ENCODE data around the gene RAD54L. TPM values are rescaled to one million over a fixed set of nuclear protein-coding genes. Genes with fewer than 3 reads are reported as not detected.
A peak's percentile ranks its signal among the peaks of the same experiment; 100 is the strongest.

RAD54L gene
- total and polyA plus RNA-seq, 2 donors from 2014 or later: 1.2 to 1.7 TPM

DNA sequence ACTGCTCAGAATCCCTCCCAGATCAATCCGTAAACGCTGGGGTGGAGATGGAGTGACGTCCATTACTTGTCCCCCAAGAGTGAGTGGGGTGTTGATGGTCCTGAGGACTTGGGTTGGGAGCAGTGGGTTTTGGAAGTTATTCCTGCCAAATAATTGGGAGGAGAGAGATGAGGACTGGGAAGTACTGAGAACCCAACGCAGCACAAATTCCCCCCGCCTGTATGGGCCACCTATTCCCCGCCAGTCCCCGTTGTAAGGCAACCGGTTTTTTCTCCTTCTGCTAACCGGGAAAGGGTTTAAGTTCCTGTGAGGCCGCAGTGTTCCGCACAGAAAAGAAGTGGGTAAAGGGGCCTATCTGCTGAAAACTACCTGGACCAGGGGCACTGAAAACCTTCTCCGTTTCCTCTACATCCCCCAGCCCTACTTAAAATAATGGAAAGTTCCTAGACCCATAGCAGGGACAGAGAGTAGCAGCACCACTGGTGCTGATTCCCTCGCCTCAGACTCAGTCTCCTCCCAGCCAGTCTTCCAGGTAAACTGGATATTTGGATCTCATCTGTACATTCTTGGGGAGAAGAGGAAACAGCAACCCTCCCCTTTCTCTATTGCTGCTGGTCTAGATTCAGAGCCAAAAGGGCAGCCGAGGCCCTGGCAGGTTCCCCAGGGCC lies 43.7 kb upstream of the RAD54L start:
- no peak for DNase-seq
- no peaks in the 10 kb centered on the region for H3K36me3 ChIP-seq (ENCODE audit: control insufficient read depth in 2 of 3, insufficient read depth in 3 of 3, low read length in 3 of 3)
- TF ChIP-seq, protein P1, sequence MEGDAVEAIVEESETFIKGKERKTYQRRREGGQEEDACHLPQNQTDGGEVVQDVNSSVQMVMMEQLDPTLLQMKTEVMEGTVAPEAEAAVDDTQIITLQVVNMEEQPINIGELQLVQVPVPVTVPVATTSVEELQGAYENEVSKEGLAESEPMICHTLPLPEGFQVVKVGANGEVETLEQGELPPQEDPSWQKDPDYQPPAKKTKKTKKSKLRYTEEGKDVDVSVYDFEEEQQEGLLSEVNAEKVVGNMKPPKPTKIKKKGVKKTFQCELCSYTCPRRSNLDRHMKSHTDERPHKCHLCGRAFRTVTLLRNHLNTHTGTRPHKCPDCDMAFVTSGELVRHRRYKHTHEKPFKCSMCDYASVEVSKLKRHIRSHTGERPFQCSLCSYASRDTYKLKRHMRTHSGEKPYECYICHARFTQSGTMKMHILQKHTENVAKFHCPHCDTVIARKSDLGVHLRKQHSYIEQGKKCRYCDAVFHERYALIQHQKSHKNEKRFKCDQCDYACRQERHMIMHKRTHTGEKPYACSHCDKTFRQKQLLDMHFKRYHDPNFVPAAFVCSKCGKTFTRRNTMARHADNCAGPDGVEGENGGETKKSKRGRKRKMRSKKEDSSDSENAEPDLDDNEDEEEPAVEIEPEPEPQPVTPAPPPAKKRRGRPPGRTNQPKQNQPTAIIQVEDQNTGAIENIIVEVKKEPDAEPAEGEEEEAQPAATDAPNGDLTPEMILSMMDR (IDR thresholded peaks at IDR 0.05; ENCODE audit: borderline replicate concordance, extremely low read depth, insufficient read depth): no peak
- H3K4me1 ChIP-seq (ENCODE audit: control insufficient read depth in 2 of 3, insufficient read depth in 2 of 3, low read depth in 1 of 3, low read length in 3 of 3): peaks cover 0 to 7% (median 3%) of the 10 kb centered on the region in 3 donors
- H3K9me3 ChIP-seq (ENCODE audit: control insufficient read depth in 2 of 3, insufficient read depth in 1 of 3, low read length in 3 of 3): no peaks in the 10 kb centered on the region
- no peak for FAIRE-seq
- H3K27me3 ChIP-seq (ENCODE audit: control insufficient read depth, insufficient read depth, low read length): no peaks in the 10 kb centered on the region
- peak overlapping the region; percentile 60 to 85 (median 71) for H3K4me3 ChIP-seq (ENCODE audit: low read length in 3 of 3)
- H3K9ac ChIP-seq (ENCODE audit: low read length in 3 of 3): peak overlapping the region; percentile 45 to 93 (median 92)
- peak overlapping the region; percentile 84 to 93 for H3K27ac ChIP-seq (ENCODE audit: low read depth in 2 of 2, low read length in 2 of 2)
- intact Hi-C loops (cut with DNase I): no loop called here

DNA sequence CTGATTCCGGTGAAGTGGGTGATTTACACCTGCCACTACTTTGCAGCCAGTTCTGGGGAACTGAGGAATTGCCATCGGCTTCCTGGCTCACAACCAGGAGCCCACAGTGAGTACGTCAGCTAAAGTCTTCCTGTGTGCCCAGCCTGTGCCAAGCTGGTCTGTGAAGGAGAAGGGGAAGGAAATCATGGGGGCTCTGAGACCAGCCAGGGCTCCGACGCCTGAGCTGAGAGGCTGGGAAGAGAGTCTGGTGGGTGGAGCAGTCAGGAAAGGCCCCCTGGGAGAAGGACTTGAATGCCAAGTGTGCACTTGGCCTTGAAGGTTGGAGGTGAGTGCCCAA lies 43.2 kb upstream of the RAD54L start:
- Histone ChIP-seq H3K4me1 (ENCODE audit: control insufficient read depth in 2 of 3, insufficient read depth in 2 of 3, low read depth in 1 of 3, low read length in 3 of 3) (peaks cover 0 to 7% (median 3%) of the 10 kb centered on the region in 3 donors), H3K27me3 (ENCODE audit: control insufficient read depth, insufficient read depth, low read length) (no peaks in the 10 kb centered on the region), H3K27ac (ENCODE audit: low read depth in 2 of 2, low read length in 2 of 2) (peak overlapping the region; percentile 84 to 93), H3K9ac (ENCODE audit: low read length in 3 of 3) (peak overlapping the region in 2 of 3 donors; percentile 92 to 93), H3K4me3 (ENCODE audit: low read length in 3 of 3) (peak overlapping the region in 2 of 3 donors; percentile 71 to 85), H3K36me3 (ENCODE audit: control insufficient read depth in 2 of 3, insufficient read depth in 3 of 3, low read length in 3 of 3) (no peaks in the 10 kb centered on the region), H3K9me3 (ENCODE audit: control insufficient read depth in 2 of 3, insufficient read depth in 1 of 3, low read length in 3 of 3) (no peaks in the 10 kb centered on the region)
- FAIRE-seq: no peak
- TF ChIP-seq, protein P1 (IDR thresholded peaks at IDR 0.05; ENCODE audit: borderline replicate concordance, extremely low read depth, insufficient read depth): no peak
- intact Hi-C loops (cut with DNase I): no loop called here
- no peak for DNase-seq

- TF ChIP-seq, protein P1 (IDR thresholded peaks at IDR 0.05; ENCODE audit: borderline replicate concordance, extremely low read depth, insufficient read depth): no peak
- peak overlapping the region in 1 of 3 donors; percentile 85 for H3K4me3 ChIP-seq (ENCODE audit: low read length in 3 of 3)
- no peak for FAIRE-seq
Observed at GRCh38 chr1:46205141-46205540, 42.4 kb upstream of the RAD54L start.

More at GRCh38 chr1:46205141-46205540, 42.4 kb upstream of the RAD54L start:
- no peaks in the 10 kb centered on the region for H3K36me3 ChIP-seq (ENCODE audit: control insufficient read depth in 2 of 3, insufficient read depth in 3 of 3, low read length in 3 of 3)
- intact Hi-C loops (cut with DNase I): no loop called here
- no peaks in the 10 kb centered on the region for H3K27me3 ChIP-seq (ENCODE audit: control insufficient read depth, insufficient read depth, low read length)
- peak overlapping the region in 1 of 3 donors; percentile 41 for H3K9ac ChIP-seq (ENCODE audit: low read length in 3 of 3)
- H3K9me3 ChIP-seq (ENCODE audit: control insufficient read depth in 2 of 3, insufficient read depth in 1 of 3, low read length in 3 of 3): no peaks in the 10 kb centered on the region
- DNase-seq: no peak
- peaks cover 0 to 7% (median 3%) of the 10 kb centered on the region in 3 donors for H3K4me1 ChIP-seq (ENCODE audit: control insufficient read depth in 2 of 3, insufficient read depth in 2 of 3, low read depth in 1 of 3, low read length in 3 of 3)
- peak overlapping the region; percentile 84 to 93 for H3K27ac ChIP-seq (ENCODE audit: low read depth in 2 of 2, low read length in 2 of 2)
